ENCODE measurements around the gene NT5M. TPM values are rescaled to one million over a fixed set of nuclear protein-coding genes. Genes with fewer than 3 reads are reported as not detected.

NT5M gene
- total RNA-seq, 1 experiment from 2014 or later = 6.6 TPM

DNA sequence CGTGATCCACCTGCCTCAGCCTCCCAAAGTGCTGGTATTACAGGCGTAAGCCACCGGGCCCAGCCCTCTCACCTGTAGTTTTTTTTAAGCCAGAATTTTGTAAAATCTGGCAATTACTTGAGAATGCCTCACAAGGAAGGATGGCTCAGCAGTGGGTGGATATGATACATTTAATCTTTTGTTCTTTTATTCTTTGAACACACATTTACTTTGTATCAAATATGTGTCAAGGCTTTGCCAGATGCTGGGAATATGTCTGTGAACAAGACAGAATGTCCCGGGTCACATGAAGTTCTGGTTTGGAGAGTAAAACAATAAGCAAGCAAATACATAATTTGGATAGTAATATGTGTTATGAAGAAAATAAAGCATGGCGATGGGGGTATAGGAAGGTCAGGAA is 17.2 kb upstream of the NT5M start:
- TF ChIP-seq, protein P1, sequence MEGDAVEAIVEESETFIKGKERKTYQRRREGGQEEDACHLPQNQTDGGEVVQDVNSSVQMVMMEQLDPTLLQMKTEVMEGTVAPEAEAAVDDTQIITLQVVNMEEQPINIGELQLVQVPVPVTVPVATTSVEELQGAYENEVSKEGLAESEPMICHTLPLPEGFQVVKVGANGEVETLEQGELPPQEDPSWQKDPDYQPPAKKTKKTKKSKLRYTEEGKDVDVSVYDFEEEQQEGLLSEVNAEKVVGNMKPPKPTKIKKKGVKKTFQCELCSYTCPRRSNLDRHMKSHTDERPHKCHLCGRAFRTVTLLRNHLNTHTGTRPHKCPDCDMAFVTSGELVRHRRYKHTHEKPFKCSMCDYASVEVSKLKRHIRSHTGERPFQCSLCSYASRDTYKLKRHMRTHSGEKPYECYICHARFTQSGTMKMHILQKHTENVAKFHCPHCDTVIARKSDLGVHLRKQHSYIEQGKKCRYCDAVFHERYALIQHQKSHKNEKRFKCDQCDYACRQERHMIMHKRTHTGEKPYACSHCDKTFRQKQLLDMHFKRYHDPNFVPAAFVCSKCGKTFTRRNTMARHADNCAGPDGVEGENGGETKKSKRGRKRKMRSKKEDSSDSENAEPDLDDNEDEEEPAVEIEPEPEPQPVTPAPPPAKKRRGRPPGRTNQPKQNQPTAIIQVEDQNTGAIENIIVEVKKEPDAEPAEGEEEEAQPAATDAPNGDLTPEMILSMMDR (conservative IDR thresholded peaks at IDR 0.05) = no peak
- H4K5ac ChIP-seq (ENCODE audit: insufficient read length, low read depth, low read length) = no peak overlapping the region
- no peak overlapping the region for H3K23ac ChIP-seq (ENCODE audit: insufficient read length, low read depth, low read length)
- no peaks in the 10 kb centered on the region for H3K79me2 ChIP-seq (ENCODE audit: insufficient read depth, low read length)
- H3K4me3 Mint-ChIP-seq = no peak overlapping the region
- no peak overlapping the region for H3K4me2 ChIP-seq (ENCODE audit: insufficient read depth, insufficient read length, low read length)
- no peaks in the 10 kb centered on the region for H3K36me3 Mint-ChIP-seq (ENCODE audit: insufficient read depth in 1 of 3, low read depth in 3 of 3)
- H3K14ac ChIP-seq (ENCODE audit: insufficient read depth, low read length) = no peak overlapping the region
- H3K79me1 ChIP-seq (ENCODE audit: insufficient read depth, low read depth, low read length, poor library complexity, severe bottlenecking) = no peaks in the 10 kb centered on the region
- no peak overlapping the region for H2BK5ac ChIP-seq (ENCODE audit: insufficient read length, low read length)
- peaks cover 9% of the 10 kb centered on the region for H3K27me3 Mint-ChIP-seq (ENCODE audit: low read depth)
- 100% methylated on average over 1 of the region's 5 CpGs for WGBS (ENCODE audit: extremely low coverage, insufficient read length, low lambda C conversion rate)
- no peak overlapping the region for H2BK20ac ChIP-seq (ENCODE audit: low read depth, low read length, poor library complexity, severe bottlenecking)
- H2AFZ ChIP-seq (ENCODE audit: low read length) = no peak overlapping the region
- H3K18ac ChIP-seq (ENCODE audit: insufficient read length, low read depth, low read length) = no peak overlapping the region
- peaks cover 4% of the 10 kb centered on the region for H3K23me2 ChIP-seq (ENCODE audit: insufficient read length, low read depth, low read length, poor library complexity, severe bottlenecking)
- H3T11ph ChIP-seq (ENCODE audit: low read length) = no peak overlapping the region
- H2BK120ac ChIP-seq (ENCODE audit: low read depth, low read length, poor library complexity, severe bottlenecking) = no peak overlapping the region
- no peak overlapping the region for H3K9ac ChIP-seq (ENCODE audit: extremely low read depth, insufficient read length, low read length)
- H4K91ac ChIP-seq (ENCODE audit: insufficient read length, low read depth, low read length) = no peak overlapping the region
- no peak overlapping the region; a peak in 1 of 7 replicates for H3K27ac Mint-ChIP-seq
- no peak overlapping the region for H2AK5ac ChIP-seq (ENCODE audit: insufficient read length, low read length)
- no peak for DNase-seq
- no peaks in the 10 kb centered on the region for H4K20me1 ChIP-seq (ENCODE audit: control insufficient read depth, insufficient read depth, insufficient read length)
- H3K27me3 ChIP-seq (ENCODE audit: insufficient read depth, low read length) = no peaks in the 10 kb centered on the region
- no peak overlapping the region for H4K8ac ChIP-seq (replicated peaks; ENCODE audit: insufficient read length, low read depth, low read length)
- H2BK12ac ChIP-seq (ENCODE audit: insufficient read length, low read depth, low read length) = no peak overlapping the region
- H3K56ac ChIP-seq (ENCODE audit: insufficient read length, low read depth, low read length) = no peak overlapping the region
- H3K9me3 ChIP-seq (ENCODE audit: control insufficient read depth, low read depth, low read length) = no peaks in the 10 kb centered on the region
- no peak overlapping the region for H3K27ac ChIP-seq (ENCODE audit: insufficient read length, low read depth, low read length)
- no peaks in the 10 kb centered on the region for H3K9me3 Mint-ChIP-seq
- peaks cover 8 to 9% of the 10 kb centered on the region in 2 experiments for H3K4me1 Mint-ChIP-seq
- H3K4me1 ChIP-seq (ENCODE audit: insufficient read depth, low read length) = no peaks in the 10 kb centered on the region
- H3K4ac ChIP-seq (ENCODE audit: low read depth, low read length) = no peak overlapping the region
- no peak overlapping the region for H2BK15ac ChIP-seq (ENCODE audit: low read depth, low read length)

Measured in H9 (cell line).